ENCODE data around the gene TSPEAR. TPM values are rescaled to one million over a fixed set of nuclear protein-coding genes. Genes with fewer than 3 reads are reported as not detected.

Gene TSPEAR
- total and polyA plus RNA-seq, 2 of the 13 experiments (the other 11 are each of a cell fraction or from before 2014, with no cell fraction given): 0.07 to 0.32 TPM

- TF ChIP-seq, protein P1, sequence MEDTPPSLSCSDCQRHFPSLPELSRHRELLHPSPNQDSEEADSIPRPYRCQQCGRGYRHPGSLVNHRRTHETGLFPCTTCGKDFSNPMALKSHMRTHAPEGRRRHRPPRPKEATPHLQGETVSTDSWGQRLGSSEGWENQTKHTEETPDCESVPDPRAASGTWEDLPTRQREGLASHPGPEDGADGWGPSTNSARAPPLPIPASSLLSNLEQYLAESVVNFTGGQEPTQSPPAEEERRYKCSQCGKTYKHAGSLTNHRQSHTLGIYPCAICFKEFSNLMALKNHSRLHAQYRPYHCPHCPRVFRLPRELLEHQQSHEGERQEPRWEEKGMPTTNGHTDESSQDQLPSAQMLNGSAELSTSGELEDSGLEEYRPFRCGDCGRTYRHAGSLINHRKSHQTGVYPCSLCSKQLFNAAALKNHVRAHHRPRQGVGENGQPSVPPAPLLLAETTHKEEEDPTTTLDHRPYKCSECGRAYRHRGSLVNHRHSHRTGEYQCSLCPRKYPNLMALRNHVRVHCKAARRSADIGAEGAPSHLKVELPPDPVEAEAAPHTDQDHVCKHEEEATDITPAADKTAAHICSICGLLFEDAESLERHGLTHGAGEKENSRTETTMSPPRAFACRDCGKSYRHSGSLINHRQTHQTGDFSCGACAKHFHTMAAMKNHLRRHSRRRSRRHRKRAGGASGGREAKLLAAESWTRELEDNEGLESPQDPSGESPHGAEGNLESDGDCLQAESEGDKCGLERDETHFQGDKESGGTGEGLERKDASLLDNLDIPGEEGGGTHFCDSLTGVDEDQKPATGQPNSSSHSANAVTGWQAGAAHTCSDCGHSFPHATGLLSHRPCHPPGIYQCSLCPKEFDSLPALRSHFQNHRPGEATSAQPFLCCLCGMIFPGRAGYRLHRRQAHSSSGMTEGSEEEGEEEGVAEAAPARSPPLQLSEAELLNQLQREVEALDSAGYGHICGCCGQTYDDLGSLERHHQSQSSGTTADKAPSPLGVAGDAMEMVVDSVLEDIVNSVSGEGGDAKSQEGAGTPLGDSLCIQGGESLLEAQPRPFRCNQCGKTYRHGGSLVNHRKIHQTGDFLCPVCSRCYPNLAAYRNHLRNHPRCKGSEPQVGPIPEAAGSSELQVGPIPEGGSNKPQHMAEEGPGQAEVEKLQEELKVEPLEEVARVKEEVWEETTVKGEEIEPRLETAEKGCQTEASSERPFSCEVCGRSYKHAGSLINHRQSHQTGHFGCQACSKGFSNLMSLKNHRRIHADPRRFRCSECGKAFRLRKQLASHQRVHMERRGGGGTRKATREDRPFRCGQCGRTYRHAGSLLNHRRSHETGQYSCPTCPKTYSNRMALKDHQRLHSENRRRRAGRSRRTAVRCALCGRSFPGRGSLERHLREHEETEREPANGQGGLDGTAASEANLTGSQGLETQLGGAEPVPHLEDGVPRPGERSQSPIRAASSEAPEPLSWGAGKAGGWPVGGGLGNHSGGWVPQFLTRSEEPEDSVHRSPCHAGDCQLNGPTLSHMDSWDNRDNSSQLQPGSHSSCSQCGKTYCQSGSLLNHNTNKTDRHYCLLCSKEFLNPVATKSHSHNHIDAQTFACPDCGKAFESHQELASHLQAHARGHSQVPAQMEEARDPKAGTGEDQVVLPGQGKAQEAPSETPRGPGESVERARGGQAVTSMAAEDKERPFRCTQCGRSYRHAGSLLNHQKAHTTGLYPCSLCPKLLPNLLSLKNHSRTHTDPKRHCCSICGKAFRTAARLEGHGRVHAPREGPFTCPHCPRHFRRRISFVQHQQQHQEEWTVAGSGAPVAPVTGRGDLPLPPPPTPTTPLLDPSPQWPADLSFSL (CRISPR knock-in tag; IDR thresholded peaks at IDR 0.05): no peak
- TF ChIP-seq ZNF749 (CRISPR knock-in tag; IDR thresholded peaks at IDR 0.05; ENCODE audit: borderline replicate concordance): no peak
- TF ChIP-seq ZNF326 (CRISPR knock-in tag; IDR thresholded peaks at IDR 0.05; ENCODE audit: borderline replicate concordance): no peak
- TF ChIP-seq MYC (CRISPR knock-in tag; IDR thresholded peaks at IDR 0.05; ENCODE audit: borderline replicate concordance): no peak
- TF ChIP-seq MLX (CRISPR knock-in tag; IDR thresholded peaks at IDR 0.05): no peak
- no peak for TF ChIP-seq RFX1 (IDR thresholded peaks at IDR 0.05)
- TF ChIP-seq MED8 (CRISPR knock-in tag; IDR thresholded peaks at IDR 0.05; ENCODE audit: insufficient replicate concordance): no peak
- no peak for TF ChIP-seq MTA3 (CRISPR knock-in tag; IDR thresholded peaks at IDR 0.05)
- TF ChIP-seq TAF1 (CRISPR knock-in tag; IDR thresholded peaks at IDR 0.05): no peak
- TF ChIP-seq ZNF292 (CRISPR knock-in tag; IDR thresholded peaks at IDR 0.05; ENCODE audit: borderline replicate concordance, low read depth): no peak
- no peak for TF ChIP-seq ZNF616 (CRISPR knock-in tag; IDR thresholded peaks at IDR 0.05; ENCODE audit: low read depth)
- no peak for TF ChIP-seq CSRNP1 (CRISPR knock-in tag; IDR thresholded peaks at IDR 0.05)
Measured at GRCh38 chr21:44732263-44732662, 20.9 kb upstream of the TSPEAR start (continued).
